GM19351 (cell line): Measurements from ENCODE around the gene TMEM225B.
"Not testable (repeated sequence)": the region's sequence is repeated elsewhere in the genome, so short reads cannot be mapped to it uniquely, and the experiment has no call there.

Source experiments
- ATAC-seq: cut with Tn5 transposase; IDR thresholded peaks from one replicate; pipeline ENCODE4 v1.9.1; 2021; ENCODE audit warnings: mild to moderate bottlenecking, moderate library complexity; ENCODE audit not compliant: unreplicated experiment

TMEM225B gene

DNA sequence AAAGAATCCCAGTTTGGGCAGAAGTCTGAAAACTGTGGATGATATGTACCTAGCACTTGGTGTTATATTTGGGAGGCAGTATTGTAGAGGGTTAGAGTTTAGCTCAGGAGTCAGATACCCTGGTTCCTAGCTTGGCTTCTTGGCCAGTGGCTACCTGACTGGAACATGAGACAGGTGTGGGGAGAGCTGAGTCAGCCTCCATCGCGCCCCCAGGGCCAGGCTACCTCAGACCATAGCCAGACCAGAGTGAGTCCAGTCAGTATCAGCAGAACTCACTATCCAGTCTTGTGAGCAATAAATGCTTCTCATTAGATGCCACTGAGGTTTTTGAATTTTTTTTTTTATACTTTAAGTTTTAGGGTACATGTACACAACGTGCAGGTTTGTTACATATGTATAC is 55.7 kb downstream of the TMEM225B start:
- ATAC-seq, result no peak

DNA sequence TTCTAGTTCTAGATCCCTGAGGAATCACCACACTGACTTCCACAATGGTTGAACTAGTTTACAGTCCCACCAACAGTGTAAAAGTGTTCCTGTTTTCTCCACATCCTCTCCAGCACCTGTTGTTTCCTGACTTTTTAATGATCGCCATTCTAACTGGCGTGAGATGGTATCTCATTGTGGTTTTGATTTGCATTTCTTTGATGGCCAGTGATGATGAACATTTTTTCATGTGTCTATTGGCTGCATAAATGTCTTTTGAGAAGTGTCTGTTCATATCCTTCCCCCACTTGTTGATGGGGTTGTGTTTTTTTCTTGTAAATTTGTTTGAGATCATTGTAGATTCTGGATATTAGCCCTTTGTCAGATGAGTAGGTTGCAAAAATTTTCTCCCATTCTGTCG is 56.6 kb downstream of the TMEM225B start:
- ATAC-seq, result not testable (repeated sequence)

DNA sequence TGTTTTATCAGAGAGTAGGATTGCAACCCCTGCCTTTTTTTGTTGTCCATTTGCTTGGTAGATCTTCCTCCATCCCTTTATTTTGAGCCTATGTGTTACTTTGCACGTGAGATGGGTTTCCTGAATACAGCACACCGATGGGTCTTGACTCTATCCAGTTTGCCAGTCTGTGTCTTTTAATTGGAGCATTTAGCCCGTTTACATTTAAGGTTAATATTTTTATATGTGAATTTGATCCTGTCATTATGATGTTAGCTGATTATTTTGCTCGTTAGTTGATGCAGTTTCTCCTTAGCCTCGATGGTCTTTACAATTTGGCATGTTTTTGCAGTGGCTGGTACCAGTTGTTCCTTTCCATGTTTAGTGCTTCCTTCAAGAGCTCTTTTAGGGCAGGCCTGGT is 59.8 kb downstream of the TMEM225B start:
- not testable (repeated sequence) for ATAC-seq
